Skeletal muscle cell (primary cell): ENCODE data around the gene KCNAB3.

Source experiments
- DNase-seq: peaks from one replicate; pipeline ENCODE4 v3.0.0-alpha.2; 2010; ENCODE audit warnings: low read depth
- H3K4me3 ChIP-seq: 2 replicates; pipeline ENCODE4 v1.5.1; 2011; ENCODE audit warnings: low read depth, mild to moderate bottlenecking, control low read depth, low read length, moderate library complexity

The KCNAB3 gene

GRCh38 chr17:7910711-7911110 is 18.9 kb downstream of the KCNAB3 start:
- no peak for DNase-seq
- no peak overlapping the region for H3K4me3 ChIP-seq

GRCh38 chr17:7910281-7910680 is 19.4 kb downstream of the KCNAB3 start:
- no peak for DNase-seq
- no peak overlapping the region for H3K4me3 ChIP-seq

GRCh38 chr17:7909089-7909488 is 20.6 kb downstream of the KCNAB3 start:
- no peak for DNase-seq
- no peak overlapping the region for H3K4me3 ChIP-seq

GRCh38 chr17:7903154-7904103 is 26.2 kb downstream of the KCNAB3 start:
- no peak overlapping the region for H3K4me3 ChIP-seq
- no peak for DNase-seq

GRCh38 chr17:7897773-7898172 is 31.9 kb downstream of the KCNAB3 start:
- H3K4me3 ChIP-seq = no peak overlapping the region
- no peak for DNase-seq

GRCh38 chr17:7897090-7897489 is 32.6 kb downstream of the KCNAB3 start:
- DNase-seq = no peak
- H3K4me3 ChIP-seq = no peak overlapping the region

GRCh38 chr17:7894866-7895265 is 34.8 kb downstream of the KCNAB3 start:
- no peak for DNase-seq
- H3K4me3 ChIP-seq = no peak overlapping the region

- H3K4me3 ChIP-seq = no peak overlapping the region
- DNase-seq = no peak
These were observed 35.4 kb downstream of the KCNAB3 start for GRCh38 chr17:7894226-7894625.

GRCh38 chr17:7893187-7893880 is 36.3 kb downstream of the KCNAB3 start:
- no peak overlapping the region for H3K4me3 ChIP-seq
- no peak for DNase-seq

- no peak overlapping the region for H3K4me3 ChIP-seq
These were observed 40.3 kb downstream of the KCNAB3 start for GRCh38 chr17:7889166-7889955.

GRCh38 chr17:7888184-7888920 is 41.3 kb downstream of the KCNAB3 start, which contains the start of gene CHD3:
Gene CHD3, plus strand, starts transcription at chr17:7888789. Its CDS starts 212 bp downstream, at chr17:7889001.
- DNase-seq = no peak
- H3K4me3 ChIP-seq = peak within 1 kb of the TSS; percentile 52

More at GRCh38 chr17:7889166-7889955, 40.3 kb downstream of the KCNAB3 start:
- peak; percentile 78 for DNase-seq

- peak overlapping the region; percentile 66 for H3K4me3 ChIP-seq
- DNase-seq = peak; percentile 96
These were observed 42.0 kb downstream of the KCNAB3 start for GRCh38 chr17:7887482-7888183.

GRCh38 chr17:7887038-7887481 is 42.6 kb downstream of the KCNAB3 start:
- H3K4me3 ChIP-seq = peak overlapping the region; percentile 66
- DNase-seq = no peak

GRCh38 chr17:7886227-7887037 is 43.2 kb downstream of the KCNAB3 start:
- no peak for DNase-seq
- peak overlapping the region; percentile 66 for H3K4me3 ChIP-seq

- peak overlapping the region; percentile 66 for H3K4me3 ChIP-seq
- peak; percentile 43 for DNase-seq
These were observed 44.1 kb downstream of the KCNAB3 start for GRCh38 chr17:7885367-7886226.

GRCh38 chr17:7884581-7885366 is 44.9 kb downstream of the KCNAB3 start:
- no peak for DNase-seq
- peak overlapping the region; percentile 66 for H3K4me3 ChIP-seq
